ENCODE results near the gene TPCN1.

DNA sequence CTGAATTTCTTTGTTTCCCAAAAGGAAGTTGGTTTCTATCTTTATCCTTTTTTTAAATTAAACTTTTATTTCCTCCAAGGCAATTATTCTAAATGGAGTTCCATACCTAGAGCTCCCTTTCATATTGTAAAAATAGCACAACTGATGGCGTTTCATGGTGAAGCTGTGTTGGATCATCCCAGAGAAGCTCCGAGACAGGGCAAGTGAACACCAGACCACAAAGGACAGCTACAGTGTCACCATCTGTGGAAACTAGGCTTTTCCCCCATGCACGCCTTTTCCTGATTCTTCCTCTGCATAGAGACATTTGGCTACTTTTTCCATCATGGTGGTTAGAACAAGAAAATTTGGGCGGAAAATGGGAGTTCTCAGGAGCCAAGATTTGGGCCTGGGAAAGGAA lies 12.7 kb downstream of the TPCN1 start:
- no peak for TF ChIP-seq EZH2 (IDR thresholded peaks at IDR 0.05; ENCODE audit: low read length, unreplicated experiment)
- TF ChIP-seq, protein P1, sequence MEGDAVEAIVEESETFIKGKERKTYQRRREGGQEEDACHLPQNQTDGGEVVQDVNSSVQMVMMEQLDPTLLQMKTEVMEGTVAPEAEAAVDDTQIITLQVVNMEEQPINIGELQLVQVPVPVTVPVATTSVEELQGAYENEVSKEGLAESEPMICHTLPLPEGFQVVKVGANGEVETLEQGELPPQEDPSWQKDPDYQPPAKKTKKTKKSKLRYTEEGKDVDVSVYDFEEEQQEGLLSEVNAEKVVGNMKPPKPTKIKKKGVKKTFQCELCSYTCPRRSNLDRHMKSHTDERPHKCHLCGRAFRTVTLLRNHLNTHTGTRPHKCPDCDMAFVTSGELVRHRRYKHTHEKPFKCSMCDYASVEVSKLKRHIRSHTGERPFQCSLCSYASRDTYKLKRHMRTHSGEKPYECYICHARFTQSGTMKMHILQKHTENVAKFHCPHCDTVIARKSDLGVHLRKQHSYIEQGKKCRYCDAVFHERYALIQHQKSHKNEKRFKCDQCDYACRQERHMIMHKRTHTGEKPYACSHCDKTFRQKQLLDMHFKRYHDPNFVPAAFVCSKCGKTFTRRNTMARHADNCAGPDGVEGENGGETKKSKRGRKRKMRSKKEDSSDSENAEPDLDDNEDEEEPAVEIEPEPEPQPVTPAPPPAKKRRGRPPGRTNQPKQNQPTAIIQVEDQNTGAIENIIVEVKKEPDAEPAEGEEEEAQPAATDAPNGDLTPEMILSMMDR (conservative IDR thresholded peaks at IDR 0.05; ENCODE audit: low read depth, low read length): no peak

Data from PC-3 (cell line).